NCI-H146 treated with DMSO at 0.1 percent for 48 hours (cell line): ENCODE results near the gene ARFGEF2.
"Not testable (repeated sequence)": the region's sequence is repeated elsewhere in the genome, so short reads cannot be mapped to it uniquely, and the experiment has no call there.

Experiments used
- DNase-seq: peaks from one replicate; lab custom pipeline; 2025; ENCODE audit not compliant: unreplicated experiment; lab: John Stamatoyannopoulos, UW

The ARFGEF2 gene

DNA sequence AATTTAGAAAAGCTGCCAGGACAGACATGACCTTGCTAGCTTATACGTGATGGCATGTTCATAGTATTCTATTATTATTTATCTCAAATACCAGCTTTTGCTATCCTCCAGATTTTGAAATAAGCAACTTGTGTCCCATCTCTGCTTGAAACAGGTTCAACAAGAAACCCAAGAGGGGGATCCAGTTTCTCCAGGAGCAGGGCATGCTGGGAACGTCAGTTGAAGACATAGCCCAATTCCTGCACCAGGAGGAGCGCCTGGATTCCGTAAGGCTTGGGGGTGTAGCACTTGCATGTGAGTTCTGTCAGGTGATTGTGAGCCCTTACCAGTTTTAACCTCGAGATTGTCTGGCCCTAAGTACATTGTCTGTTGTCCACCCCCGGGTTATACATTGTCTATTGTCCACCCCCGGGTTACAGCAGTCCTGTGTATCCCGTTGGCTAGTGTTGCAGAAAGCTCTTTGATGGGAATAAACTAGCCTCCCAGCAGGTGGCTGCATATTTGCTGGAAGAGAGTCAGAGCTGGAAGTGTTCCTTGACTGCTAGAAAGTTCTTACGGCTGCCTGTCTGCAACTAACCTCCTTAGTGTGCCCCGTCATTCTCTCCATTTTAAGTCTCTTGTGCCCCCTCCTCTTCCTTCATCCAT lies 63.2 kb downstream of the ARFGEF2 start:
- no peak for DNase-seq

DNA sequence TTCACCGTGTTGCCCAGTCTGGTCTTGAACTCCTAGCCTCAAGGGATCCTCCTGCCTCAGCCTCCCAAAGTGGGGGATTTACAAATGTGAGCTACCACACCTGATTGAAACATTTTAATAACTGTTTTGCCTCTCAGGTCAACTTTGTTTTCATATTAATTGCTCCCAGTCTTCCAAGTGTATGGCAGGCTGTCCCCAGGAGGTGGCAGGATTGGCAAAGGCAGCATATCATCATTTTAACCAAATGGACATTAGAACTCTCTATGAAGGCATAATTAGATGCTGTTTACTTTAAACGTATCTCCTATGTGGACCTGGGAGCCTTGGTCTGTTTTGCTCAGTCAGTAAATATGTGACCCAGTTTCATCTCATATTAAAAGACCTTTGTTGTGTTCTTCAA lies 65.4 kb downstream of the ARFGEF2 start:
- DNase-seq: peak; percentile 3

DNA sequence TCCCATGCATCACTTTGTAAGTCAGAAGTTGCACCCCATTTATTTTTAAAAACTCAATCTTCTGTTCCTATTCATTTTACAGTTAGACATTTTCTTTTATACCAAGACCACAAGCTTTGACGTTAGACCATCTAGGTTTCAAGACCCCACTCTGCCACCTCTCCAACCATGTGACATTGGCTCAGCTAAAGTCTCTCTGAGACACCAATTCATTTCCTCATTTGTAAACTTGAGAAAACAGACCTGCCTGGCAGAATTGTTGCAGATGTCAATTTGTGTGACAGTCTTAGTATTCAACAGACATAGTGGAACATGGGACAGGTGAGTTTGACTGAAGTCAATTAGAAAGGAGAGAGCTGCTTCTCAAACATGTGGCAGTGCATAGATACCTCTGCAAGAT lies 69.0 kb downstream of the ARFGEF2 start:
- DNase-seq: no peak

- peak; percentile 68 for DNase-seq
Observed at GRCh38 chr20:48995589-48995988, 74.1 kb downstream of the ARFGEF2 start.

DNA sequence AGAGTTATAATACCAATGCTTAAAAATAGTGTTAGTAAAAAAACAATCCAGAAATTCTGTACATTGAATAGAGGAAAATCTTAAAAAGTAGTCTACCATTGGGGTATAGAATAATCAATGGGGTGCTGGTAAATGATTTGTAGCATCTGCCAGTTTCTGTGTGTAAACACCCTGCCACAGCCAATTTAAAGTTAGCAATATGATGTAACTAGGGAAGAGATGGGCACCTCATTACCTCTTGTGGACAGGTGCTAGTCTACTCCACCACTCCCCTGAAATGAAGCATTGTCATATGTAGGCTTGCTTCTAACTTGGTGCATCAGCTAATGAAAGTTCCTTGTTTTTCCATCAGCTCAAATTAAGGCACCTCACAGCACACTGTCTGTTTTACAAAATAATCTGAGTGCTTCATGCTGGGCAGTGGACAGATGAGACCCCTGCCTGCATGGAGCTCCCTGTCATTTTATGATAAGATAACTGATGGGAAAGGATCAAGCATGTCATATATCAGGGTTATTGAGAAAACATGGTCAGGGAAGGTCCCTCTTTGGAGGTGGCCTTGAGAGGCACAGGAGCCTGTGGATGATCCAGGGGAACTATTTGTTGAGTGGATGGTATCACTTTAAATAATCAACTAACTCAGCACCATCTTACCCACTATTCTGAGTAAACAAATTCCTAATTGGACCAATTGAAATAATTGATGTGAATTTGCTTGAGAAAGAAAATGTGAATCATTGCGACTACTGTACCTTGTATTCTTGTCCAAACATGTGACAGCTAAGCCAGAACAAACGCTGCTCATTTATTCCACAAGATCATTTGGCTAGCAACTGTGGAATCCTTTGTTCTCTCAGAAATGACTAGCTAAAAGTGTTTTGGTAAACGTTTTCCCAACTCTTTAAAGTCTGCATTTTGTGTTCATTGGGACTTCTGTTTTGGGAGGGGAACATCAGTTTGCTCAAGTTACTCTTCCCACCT lies 78.7 kb downstream of the ARFGEF2 start:
- DNase-seq: peak; percentile 32

- DNase-seq: no peak
Observed at GRCh38 chr20:49001741-49002140, 80.2 kb downstream of the ARFGEF2 start.

DNA sequence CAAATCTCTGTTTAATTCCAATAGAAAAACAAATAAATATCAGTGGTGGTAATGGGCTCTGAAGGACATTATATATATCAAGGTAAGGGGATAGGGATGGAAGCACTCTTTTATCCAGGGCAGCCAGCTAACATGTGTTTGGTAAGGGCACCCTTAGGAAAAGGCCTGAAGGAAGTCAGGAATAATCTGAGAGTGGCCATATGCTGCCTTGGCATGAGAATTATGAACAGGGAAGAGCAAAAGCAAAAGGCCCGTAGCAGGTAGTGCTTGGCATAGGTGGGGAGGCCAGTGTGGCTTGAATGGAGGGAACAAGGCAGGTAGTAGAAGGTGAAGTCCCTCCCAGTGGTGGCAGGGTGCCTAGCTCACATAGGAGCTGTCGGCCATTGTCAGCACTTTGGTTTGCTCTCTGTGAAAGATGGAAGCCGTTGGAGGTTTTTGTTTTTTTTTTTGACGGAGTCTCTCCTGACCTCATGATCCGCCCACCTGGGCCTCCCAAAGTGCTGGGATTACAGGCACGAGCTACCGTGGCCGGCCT lies 85.0 kb downstream of the ARFGEF2 start:
- no peak for DNase-seq

GRCh38 chr20:49009899-49010631 lies 88.6 kb downstream of the ARFGEF2 start:
- no peak for DNase-seq

GRCh38 chr20:49024220-49024619 lies 102.7 kb downstream of the ARFGEF2 start:
- no peak for DNase-seq

- not testable (repeated sequence) for DNase-seq
Observed at GRCh38 chr20:49028177-49028576, 106.7 kb downstream of the ARFGEF2 start.

GRCh38 chr20:49028684-49029083 lies 107.2 kb downstream of the ARFGEF2 start:
- no peak for DNase-seq

DNA sequence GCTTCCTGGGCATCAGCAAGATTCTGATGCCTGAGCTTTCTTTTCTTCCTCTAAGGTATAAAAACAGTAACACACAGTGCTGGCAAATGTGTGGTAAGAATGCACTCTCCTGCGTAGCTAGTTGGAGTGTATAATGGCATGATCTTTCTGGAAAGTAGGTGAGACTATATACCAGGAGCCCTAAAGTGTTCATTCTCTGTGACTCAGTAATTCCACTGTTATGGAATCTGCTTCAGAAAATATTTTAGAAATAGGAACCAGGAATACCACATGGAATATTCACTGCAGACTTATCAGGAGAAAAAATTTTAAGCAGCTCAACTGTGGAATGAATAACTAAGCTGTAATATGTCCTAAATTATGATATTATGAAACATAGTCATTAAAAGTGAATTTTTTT lies 107.7 kb downstream of the ARFGEF2 start:
- no peak for DNase-seq

DNA sequence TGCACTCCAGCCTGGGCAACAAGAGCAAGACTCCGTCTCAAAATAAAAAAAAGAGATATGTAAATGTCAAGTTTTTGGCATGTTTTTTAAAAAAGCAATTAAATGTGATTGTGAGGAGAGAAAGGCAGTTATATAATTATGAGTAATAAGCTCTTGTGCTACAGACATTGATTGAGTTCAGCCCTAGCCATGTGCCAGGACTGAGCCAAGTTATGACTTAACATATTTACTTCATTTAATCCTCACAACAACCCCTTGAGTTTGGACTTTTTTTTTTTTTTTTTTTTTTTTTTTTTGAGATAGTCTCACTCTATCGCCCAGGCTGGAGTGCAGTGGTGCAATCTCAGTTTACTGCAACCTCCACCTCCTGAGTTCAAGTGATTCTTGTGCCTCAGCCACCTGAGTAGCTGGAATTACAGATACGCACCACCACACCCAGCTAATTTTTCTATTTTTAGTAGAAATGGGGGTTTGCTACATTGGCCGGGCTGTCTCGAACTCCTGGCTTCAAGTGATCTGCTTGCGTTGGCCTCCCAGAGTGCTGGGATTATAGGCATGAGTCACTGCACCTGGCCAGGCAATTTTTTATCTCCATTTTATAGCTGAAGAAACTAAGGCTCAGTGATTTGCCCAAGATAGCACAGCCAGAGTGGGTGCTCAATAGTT lies 109.6 kb downstream of the ARFGEF2 start:
- DNase-seq: no peak

GRCh38 chr20:49032455-49032854 lies 110.9 kb downstream of the ARFGEF2 start:
- no peak for DNase-seq

DNA sequence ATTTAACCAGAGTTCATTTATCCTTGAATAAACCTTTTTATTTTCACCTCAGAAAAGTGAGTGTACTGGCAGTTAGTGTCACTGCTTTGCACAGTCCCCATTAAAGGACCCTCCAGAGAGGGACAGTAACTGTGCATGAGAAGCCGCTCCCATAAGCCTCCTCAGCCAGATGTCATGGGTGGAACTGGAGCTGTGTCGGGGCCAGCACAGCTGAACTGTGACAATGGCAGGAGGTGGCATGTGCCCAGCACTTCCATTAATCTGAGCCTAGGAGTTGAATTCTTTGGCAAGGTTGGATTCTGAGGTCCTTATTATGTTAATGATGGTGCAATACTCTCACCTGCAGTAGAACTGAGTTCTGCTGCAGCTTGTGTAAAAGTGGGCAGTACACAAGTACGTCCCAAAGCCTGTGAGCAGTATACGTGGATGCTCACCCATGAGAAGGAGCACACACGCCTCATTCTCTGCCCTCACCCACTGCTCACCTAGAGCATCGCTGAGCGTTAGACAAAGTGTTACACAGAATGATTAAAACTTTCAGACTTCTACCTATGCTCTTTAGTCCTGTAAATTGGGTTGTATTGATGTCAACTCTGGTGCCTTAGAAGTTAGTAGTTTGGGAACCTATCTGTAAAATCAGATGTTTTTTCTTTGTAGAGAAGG lies 112.7 kb downstream of the ARFGEF2 start:
- DNase-seq: no peak

GRCh38 chr20:49037962-49038387 lies 116.5 kb downstream of the ARFGEF2 start:
- DNase-seq: no peak

DNA sequence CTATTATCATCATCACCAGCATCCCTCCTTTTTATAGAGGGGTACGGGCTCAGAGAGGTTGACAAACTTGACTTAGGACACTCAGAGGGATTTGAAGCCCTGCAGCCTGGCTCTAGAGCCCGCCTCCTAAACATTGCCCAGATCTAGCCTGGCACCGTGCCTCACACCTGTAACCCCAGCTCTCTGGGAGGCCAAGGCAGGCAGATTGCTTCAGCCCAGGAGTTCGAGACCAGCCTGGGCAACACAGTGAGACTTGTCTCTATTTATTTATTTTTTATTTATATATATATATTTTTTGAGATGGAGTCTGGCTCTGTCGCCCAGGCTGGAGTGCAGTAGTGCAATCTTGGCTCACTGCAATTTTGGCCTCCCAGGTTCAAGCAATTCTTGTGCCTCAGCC lies 118.3 kb downstream of the ARFGEF2 start:
- DNase-seq: no peak

GRCh38 chr20:49043000-49043399 lies 121.5 kb downstream of the ARFGEF2 start:
- no peak for DNase-seq

GRCh38 chr20:49045440-49046086 lies 124.1 kb downstream of the ARFGEF2 start:
- DNase-seq: no peak
